Fibroblast of skin of back (primary cell): ENCODE measurements around the gene MGAT2.
"Not testable (repeated sequence)": the region's sequence is repeated elsewhere in the genome, so short reads cannot be mapped to it uniquely, and the experiment has no call there.

ENCODE experiments used
- DNase-seq: peaks from one replicate; pipeline ENCODE4 v3.0.0-alpha.2; 2013

MGAT2 gene

DNA sequence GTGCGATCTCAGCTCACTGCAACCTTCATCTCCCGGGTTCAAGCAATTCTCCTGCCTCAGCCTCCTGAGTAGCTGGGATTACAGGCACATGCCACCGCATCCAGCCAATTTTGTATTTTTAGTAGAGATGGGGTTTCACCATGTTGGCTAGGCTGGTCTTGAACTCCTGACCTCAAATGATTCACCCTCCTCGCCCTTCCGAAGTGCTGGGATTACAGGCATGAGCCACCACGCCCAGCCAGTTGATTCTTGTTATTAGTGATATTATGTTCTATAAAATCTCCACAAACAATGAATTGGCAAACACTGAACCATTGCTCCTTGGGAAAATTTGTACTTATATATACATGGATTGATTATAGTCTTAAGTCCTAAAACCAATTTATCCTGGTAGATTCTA lies 36.9 kb downstream of the MGAT2 start:
- DNase-seq, result not testable (repeated sequence)

DNA sequence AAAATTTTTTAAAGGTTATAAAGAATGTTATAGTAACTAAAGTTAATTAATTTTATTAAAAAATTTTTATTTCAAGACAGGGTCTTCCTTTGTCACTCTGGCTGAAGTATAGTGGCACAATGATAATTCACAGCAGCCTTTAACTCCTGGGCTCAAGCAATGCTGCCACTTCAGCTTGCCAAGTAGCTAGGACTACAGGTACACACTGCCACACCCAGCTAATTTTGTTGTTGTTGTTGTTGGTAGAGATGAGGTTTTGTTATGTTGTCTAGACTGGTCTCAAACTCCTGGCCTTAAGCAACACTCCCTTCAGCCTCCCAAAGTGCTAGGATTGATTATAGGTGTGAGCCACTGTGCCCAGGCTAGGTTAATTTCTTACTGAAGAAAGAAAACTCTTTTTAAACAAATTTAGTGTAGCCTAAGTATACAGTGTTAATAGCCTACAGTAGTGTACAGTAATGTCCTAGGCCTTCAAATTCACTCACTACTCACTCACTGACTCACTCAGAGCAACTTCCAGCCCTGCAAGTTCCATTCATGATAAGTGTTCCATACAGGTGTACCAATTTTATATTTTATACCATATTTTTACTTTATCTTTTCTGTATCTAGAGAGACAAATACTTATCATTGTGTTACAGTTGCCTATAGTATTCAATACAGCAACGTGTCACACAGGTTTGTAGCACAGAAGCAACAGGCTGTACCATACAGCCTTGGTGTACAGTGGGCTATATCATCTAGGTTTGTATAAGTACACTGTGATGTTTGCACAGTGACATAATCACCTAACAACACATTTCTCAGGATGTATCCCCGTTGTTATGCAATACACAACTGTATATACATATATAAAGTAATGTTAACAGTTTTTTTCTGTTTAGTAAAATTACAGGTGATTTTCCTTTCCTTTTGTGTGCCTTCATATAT lies 39.2 kb downstream of the MGAT2 start:
- DNase-seq, result no peak

DNA sequence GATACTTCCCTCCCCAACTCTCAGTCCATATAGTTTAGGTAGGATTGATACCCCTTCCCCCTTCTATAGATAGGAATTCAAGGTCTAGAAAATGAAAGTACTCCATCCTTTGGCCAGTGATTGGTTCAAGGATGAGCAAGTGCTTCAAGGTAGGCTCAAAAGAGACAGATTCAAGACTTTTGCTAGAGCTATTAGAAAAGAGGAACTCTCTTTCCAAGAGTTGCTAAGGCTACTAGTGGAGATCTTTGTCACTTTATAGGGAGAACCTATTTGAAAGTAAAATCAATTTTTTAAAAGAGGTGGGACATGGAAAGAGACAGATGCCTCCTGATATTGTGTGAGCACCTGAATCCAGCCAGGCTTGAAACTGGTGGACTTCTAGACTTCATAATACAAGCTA lies 49.9 kb downstream of the MGAT2 start:
- no peak for DNase-seq
